ENCODE measurements around the gene FADS1. TPM values are rescaled to one million over a fixed set of nuclear protein-coding genes. Genes with fewer than 3 reads are reported as not detected.

Gene FADS1
- total and polyA plus RNA-seq, 2 of the 13 experiments (the other 11 are each of a cell fraction or from before 2014, with no cell fraction given) = 91.8 to 108 TPM

GRCh38 chr11:61836193-61836592 is 19.4 kb upstream of the FADS1 start:
- WGBS (ENCODE audit: low lambda C conversion rate) = 98% methylated on average over 8 of the region's 8 CpGs
- FAIRE-seq = no peak
- POLR2A ChIA-PET = no interaction called here

DNA sequence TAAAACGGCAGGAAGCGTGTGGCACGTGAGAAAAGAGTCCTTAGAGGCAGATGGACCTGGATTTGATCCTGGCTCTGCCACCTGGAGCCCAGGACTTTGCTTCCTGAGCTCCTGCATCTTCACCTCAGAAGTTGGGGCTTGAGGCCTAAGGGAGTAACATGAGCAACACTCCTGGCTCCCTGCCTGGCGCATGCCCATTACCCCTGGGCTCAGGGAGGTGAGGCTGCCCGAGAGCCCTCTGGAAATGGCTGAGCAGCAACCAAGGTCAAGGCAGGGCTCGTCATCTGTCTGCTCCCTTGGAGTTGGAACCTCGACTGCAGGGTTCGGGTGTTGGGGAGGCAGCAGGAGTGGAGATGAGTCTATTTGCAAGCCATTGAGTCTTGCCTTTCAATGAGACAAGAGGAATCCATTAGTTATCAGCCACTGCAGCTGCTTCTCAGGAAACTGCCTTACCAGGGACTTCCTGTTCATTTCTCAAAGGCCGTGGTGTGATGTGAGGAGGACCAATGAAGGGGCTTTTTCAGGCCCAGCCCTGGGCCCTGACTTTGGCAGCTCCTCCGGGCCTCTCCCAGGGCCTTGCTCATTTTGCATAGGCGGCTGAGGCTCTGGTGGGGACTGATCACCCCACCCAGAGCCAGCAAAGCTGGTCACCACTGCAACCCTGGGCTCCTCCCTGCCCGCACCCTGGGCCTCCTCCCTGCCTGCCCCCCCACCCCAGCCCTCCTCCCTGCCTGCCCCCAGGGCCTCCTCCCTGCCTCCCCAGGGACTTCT is 17.7 kb upstream of the FADS1 start:
- BruUV-seq (replicated peaks) = no TSS peak
- DNase-seq (ENCODE audit: low spot score) = no peak
- no peaks in the 10 kb centered on the region for H4K20me1 ChIP-seq (ENCODE audit: insufficient read depth, low read length)
- H2AFZ ChIP-seq (ENCODE audit: low read length) = no peak overlapping the region
- peaks cover 0 to 2% of the 10 kb centered on the region in 2 experiments; a peak in 2 of 5 replicates for H3K36me3 ChIP-seq (replicated peaks in 1 of 2; ENCODE audit: control insufficient read depth in 1 of 2, insufficient read depth in 2 of 2, low read length in 2 of 2)
- H3K4me2 ChIP-seq (ENCODE audit: low read depth, low read length) = no peak overlapping the region
- no peak overlapping the region for H3K9ac ChIP-seq (ENCODE audit: insufficient read depth, low read depth, low read length)
- H3K4me3 ChIP-seq (replicated peaks in 1 of 3; ENCODE audit: insufficient read depth in 1 of 3, low read depth in 2 of 3, low read length in 3 of 3) = no peak overlapping the region
- TF ChIP-seq ZFP37 (CRISPR knock-in tag; IDR thresholded peaks at IDR 0.05; ENCODE audit: borderline replicate concordance) = no peak
- no peak for TF ChIP-seq PAWR (CRISPR knock-in tag; IDR thresholded peaks at IDR 0.05; ENCODE audit: borderline replicate concordance)
- TF ChIP-seq PPARG (CRISPR knock-in tag; conservative IDR thresholded peaks at IDR 0.05) = no peak
- TF ChIP-seq TEAD3 (CRISPR knock-in tag; optimal IDR thresholded peaks at IDR 0.05; ENCODE audit: borderline replicate concordance) = no peak
- TF ChIP-seq ZBTB34 (CRISPR knock-in tag; IDR thresholded peaks at IDR 0.05) = no peak
- TF ChIP-seq MEIS1 (CRISPR knock-in tag; IDR thresholded peaks at IDR 0.05; ENCODE audit: borderline replicate concordance) = no peak
- peaks cover 23% of the 10 kb centered on the region for H3K79me2 ChIP-seq (ENCODE audit: insufficient read depth, low read length)
- 90% methylated on average over 7 of the region's 12 CpGs for whole genome bisulfite sequencing (ENCODE audit: low lambda C conversion rate)
- FAIRE-seq = no peak
- no peak; the same call in 2 of the 3 replicates for ATAC-seq
- H3K27me3 ChIP-seq (ENCODE audit: control insufficient read depth in 1 of 2, insufficient read depth in 2 of 2, low read length in 2 of 2) = no peaks in the 10 kb centered on the region
- in situ Hi-C loops (cut with HindIII; ENCODE audit: extremely low pct_ligation_motif_present, low pct_unique_long_range_greater_than_20kb) (no loop called here), intact Hi-C loops (cut with micrococcal nuclease; ENCODE audit: unreplicated experiment) (no loop called here)
- peaks cover 25% of the 10 kb centered on the region for H3K4me1 ChIP-seq (ENCODE audit: insufficient read depth, low read length)
- ChIA-PET CTCF (ENCODE audit: low intra/inter-chr PET ratio, low total read pairs) (no interaction called here), POLR2A (no interaction called here)
- H3K27ac ChIP-seq (ENCODE audit: extremely low read length, insufficient read depth, low read length) = no peak overlapping the region
- H3K9me3 ChIP-seq (ENCODE audit: low read length) = no peaks in the 10 kb centered on the region

More at GRCh38 chr11:61836193-61836592, 19.4 kb upstream of the FADS1 start:
- H3K9ac ChIP-seq (ENCODE audit: insufficient read depth, low read depth, low read length) = no peak overlapping the region
- no peaks in the 10 kb centered on the region for H4K20me1 ChIP-seq (ENCODE audit: insufficient read depth, low read length)
- in situ Hi-C loops (cut with HindIII; ENCODE audit: extremely low pct_ligation_motif_present, low pct_unique_long_range_greater_than_20kb) = no loop called here
- DNase-seq (ENCODE audit: low spot score) (no peak), ATAC-seq (no peak)
- intact Hi-C loops (cut with micrococcal nuclease; ENCODE audit: unreplicated experiment) = no loop called here
- H2AFZ ChIP-seq (ENCODE audit: low read length) = no peak overlapping the region
- peaks cover 8% of the 10 kb centered on the region for H3K4me1 ChIP-seq (ENCODE audit: insufficient read depth, low read length)
- peaks cover 3 to 19% of the 10 kb centered on the region in 2 experiments for H3K36me3 ChIP-seq (replicated peaks in 1 of 2; ENCODE audit: control insufficient read depth in 1 of 2, insufficient read depth in 2 of 2, low read length in 2 of 2)
- no peak overlapping the region for H3K27ac ChIP-seq (ENCODE audit: extremely low read length, insufficient read depth, low read length)
- TF ChIP-seq GLI4 (CRISPR knock-in tag; IDR thresholded peaks at IDR 0.05; ENCODE audit: borderline replicate concordance) (no peak), ZNF678 (CRISPR knock-in tag; IDR thresholded peaks at IDR 0.05) (no peak), NFE2L2 (IDR thresholded peaks at IDR 0.05; ENCODE audit: low read length) (no peak), ZNF670 (CRISPR knock-in tag; IDR thresholded peaks at IDR 0.05; ENCODE audit: borderline replicate concordance) (no peak), ZNF841 (CRISPR knock-in tag; IDR thresholded peaks at IDR 0.05; ENCODE audit: borderline replicate concordance) (no peak)
- H3K27me3 ChIP-seq (ENCODE audit: control insufficient read depth in 1 of 2, insufficient read depth in 2 of 2, low read length in 2 of 2) = no peaks in the 10 kb centered on the region
- peaks cover 6% of the 10 kb centered on the region for H3K79me2 ChIP-seq (ENCODE audit: insufficient read depth, low read length)
- no peak overlapping the region for H3K4me2 ChIP-seq (ENCODE audit: low read depth, low read length)
- no TSS peak for BruUV-seq (replicated peaks)
- H3K9me3 ChIP-seq (ENCODE audit: low read length) = no peaks in the 10 kb centered on the region
- CTCF ChIA-PET (ENCODE audit: low intra/inter-chr PET ratio, low total read pairs) = no interaction called here
- H3K4me3 ChIP-seq (replicated peaks in 1 of 3; ENCODE audit: insufficient read depth in 1 of 3, low read depth in 2 of 3, low read length in 3 of 3) = no peak overlapping the region

Data from HepG2 (cell line).